Epidermal melanocyte (primary cell): Measurements from ENCODE around the gene MRPL44.
A peak's percentile ranks its signal among the peaks of the same experiment; 100 is the strongest.

Experiments used
- DNase-seq: peaks from one replicate; pipeline ENCODE4 v3.0.0; 2011; ENCODE audit warnings: low spot score; ENCODE audit not compliant: insufficient read length

Gene MRPL44

GRCh38 chr2:223957092-223957851 lies at the start of gene MRPL44:
TSS of gene MRPL44 (plus strand) at chr2:223957463. CDS start at chr2:223957473, 10 bp downstream.
- DNase-seq, result peak; percentile 72

- DNase-seq, result no peak
Measured at GRCh38 chr2:223908304-223908998, 48.8 kb upstream of the MRPL44 start.

- no peak for DNase-seq
Measured at GRCh38 chr2:223909001-223909741, 48.1 kb upstream of the MRPL44 start.

GRCh38 chr2:223914324-223914723 lies 42.9 kb upstream of the MRPL44 start:
- DNase-seq, result peak; percentile 27

GRCh38 chr2:223915071-223915470 lies 42.2 kb upstream of the MRPL44 start:
- no peak for DNase-seq

- peak; percentile 24 for DNase-seq
Measured at GRCh38 chr2:223916181-223916920, 40.9 kb upstream of the MRPL44 start.

- DNase-seq, result no peak
Measured at GRCh38 chr2:223918671-223919134, 38.6 kb upstream of the MRPL44 start.

- DNase-seq, result no peak
Measured at GRCh38 chr2:223920109-223920508, 37.2 kb upstream of the MRPL44 start.

GRCh38 chr2:223921204-223921603 lies 36.1 kb upstream of the MRPL44 start:
- DNase-seq, result no peak

GRCh38 chr2:223922308-223922707 lies 35.0 kb upstream of the MRPL44 start:
- DNase-seq, result no peak

- DNase-seq, result no peak
Measured at GRCh38 chr2:223923976-223924375, 33.3 kb upstream of the MRPL44 start.

- no peak for DNase-seq
Measured at GRCh38 chr2:223925106-223925505, 32.2 kb upstream of the MRPL44 start.

GRCh38 chr2:223928113-223929006 lies 28.9 kb upstream of the MRPL44 start:
- no peak for DNase-seq

GRCh38 chr2:223929571-223930102 lies 27.6 kb upstream of the MRPL44 start:
- no peak for DNase-seq

- DNase-seq, result peak; percentile 42
Measured at GRCh38 chr2:223930103-223930976, 26.9 kb upstream of the MRPL44 start.

- no peak for DNase-seq
Measured at GRCh38 chr2:223932816-223933800, 24.2 kb upstream of the MRPL44 start.

GRCh38 chr2:223934870-223935269 lies 22.4 kb upstream of the MRPL44 start:
- no peak for DNase-seq
